ENCODE data around the gene ZNF850.
"Not testable (repeated sequence)": the region's sequence is repeated elsewhere in the genome, so short reads cannot be mapped to it uniquely, and the experiment has no call there.

ZNF850 gene

GRCh38 chr19:36772311-36773222 lies at the start of gene ZNF850:
TSS of gene ZNF850 (minus strand) at chr19:36772807. CDS start at chr19:36762606, 10,201 bp downstream.
- peak; percentile 90 to 97 for DNase-seq

GRCh38 chr19:36821758-36822157 lies 49.2 kb upstream of the ZNF850 start:
- no peak for DNase-seq

DNA sequence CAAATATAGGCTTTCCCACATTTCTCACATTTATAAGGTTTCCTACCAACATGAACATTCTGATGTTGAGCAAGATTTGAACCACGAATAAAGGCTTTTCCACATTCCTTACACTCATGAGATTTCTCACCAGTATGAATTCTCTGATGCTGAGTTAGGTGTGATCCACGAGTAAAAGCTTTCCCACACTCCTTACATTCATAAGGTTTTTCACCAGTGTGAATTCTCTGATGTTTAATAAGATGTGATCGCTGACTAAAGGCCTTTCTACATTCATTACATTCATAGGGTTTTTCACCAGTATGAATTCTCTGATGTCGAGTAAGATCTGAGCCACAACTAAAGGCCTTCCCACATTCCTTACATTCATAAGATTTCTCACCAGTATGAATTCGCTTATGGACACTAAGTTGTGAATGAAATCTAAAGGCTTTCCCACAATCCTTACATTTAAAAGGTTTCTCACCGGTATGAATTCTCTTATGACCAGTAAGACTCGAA lies 46.6 kb upstream of the ZNF850 start:
- DNase-seq: no peak

- no peak for DNase-seq
Observed at GRCh38 chr19:36807029-36807428, 34.4 kb upstream of the ZNF850 start.

- no peak for DNase-seq
Observed at GRCh38 chr19:36805364-36805763, 32.8 kb upstream of the ZNF850 start.

DNA sequence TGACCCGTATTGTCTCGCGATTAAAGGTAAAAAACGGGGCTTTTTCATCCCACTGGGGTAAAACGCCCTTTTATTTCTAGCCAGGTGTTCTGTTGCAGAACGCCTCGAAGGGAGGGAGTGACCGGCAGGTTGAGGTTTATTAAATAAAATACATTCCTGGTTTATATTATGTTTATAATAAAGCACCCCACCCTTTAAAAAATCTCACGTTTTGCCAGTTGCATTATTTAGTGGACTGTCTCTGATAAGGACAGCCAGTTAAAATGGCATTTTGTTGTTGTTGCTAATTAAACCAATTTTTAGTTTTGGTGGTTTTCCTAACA lies 25.1 kb upstream of the ZNF850 start:
- DNase-seq: no peak

GRCh38 chr19:36796714-36796992 lies 24.0 kb upstream of the ZNF850 start:
- DNase-seq: no peak

DNA sequence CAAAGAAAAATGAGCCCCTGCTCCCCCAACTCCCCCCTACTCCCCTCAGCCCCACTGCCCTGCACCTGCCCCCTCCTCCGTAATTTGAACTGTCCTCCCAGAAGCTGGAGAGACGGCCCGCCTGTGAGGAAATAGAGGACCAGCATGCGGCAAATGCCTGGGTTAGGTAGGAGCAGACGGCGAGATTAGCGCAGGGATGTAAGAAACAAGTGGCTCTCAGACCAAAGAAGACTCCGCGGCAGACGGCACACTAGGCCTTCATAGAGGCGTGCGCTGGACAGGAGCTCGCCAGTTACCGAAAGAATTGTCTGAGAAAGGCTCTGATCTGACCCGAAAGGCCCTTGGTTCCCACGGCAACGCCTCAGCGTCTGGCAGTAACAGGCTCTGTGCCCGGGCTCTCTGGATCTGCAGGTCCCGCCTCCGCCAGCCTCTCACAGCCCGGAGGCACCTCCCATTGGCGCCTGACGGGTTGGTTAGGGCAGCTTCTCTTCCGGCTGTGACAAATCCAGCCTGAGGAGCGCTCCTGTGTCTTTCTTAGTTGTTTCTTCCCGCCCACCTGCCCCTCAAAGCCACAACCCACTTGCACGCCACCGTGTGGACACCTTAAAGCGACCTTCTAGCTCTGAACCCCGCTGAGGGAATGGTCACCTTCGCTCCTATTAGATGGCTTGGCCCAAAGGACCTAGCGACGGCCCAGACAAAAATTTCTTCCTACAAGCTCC lies 19.0 kb upstream of the ZNF850 start:
- DNase-seq: peak in 1 of 2 donors; percentile 21

GRCh38 chr19:36775768-36776167 lies 3.2 kb upstream of the ZNF850 start:
- no peak for DNase-seq

DNA sequence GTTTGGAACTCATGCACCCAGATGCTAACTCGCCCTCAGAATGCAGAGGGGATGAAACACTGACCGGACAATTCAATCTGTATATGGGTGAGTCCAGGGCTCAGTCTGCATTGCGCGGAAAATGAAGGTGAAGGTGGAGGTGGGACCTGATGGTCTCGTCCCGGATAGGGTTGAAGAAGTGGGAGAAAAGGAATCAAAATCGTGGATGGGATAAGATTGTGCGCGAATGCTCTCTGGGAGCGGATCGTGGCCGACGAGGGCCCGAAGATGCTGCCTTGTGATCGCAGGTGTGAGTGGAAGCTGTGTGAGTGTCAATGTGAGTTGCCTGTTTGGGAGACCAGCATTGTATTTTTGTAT lies 594 bp upstream of the ZNF850 start:
- DNase-seq: no peak

DNA sequence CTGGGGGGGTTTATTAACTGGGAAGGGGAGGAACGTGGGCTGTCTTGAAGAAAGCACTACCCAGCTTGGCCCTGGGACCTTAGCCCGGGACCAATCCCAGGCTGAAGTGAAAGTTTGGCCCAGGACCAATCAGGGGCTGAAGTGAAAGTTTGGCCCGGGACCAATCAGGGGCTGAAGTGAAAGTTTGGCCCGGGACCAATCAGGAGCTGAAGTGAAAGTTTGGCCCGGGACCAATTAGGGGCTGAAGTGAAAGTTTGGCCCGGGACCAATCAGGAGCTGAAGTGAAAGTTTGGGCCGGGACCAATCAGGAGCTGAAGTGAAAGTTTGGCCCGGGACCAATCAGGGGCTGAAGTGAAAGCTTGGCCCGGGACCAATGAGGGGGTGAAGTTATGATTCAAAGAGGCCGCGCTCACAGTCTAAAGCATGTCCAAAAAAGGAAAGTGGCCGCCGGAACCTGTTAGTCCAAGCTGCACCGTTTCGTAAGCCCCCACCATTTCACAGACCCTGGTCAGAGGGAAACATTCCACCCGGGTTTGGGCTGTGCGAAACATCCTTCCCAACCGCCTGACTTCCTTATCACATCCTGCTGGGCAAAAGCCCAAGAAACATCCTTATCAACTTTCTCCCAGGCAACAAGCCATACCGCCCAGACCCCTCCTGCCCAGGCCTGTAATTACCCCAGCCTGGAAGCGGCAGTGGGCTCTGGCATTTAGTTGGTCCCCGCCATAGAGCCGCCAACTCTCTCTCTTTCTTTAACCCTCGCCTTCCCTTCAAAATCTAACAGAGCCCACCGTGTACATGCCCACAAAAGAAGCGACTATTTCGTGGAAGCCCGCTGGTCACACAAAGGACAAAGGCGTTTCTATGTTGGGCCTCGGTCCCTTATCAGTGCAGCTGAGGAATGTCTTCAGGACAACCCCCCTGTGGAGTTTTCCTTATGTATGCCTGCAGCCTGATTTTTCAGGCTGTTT lies 1.1 kb downstream of the ZNF850 start:
- no peak for DNase-seq

GRCh38 chr19:36750066-36750691 lies 22.4 kb downstream of the ZNF850 start:
- no peak for DNase-seq

DNA sequence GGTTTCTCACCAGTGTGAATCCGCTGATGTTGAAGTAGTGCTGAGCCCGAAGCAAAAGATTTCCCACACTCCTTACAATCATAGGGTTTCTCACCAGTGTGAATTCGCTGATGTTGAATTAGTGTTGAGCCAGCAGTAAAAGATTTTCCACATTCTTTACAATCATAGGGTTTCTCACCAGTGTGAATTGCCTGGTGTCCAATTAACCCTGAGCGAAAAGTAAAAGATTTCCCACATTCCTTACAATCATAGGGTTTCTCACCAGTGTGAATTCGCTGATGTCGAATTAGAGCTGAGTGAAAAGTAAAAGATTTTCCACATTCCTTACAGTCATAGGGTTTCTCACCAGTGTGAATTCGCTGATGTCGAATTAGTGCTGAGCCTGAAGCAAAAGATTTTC lies 23.0 kb downstream of the ZNF850 start:
- DNase-seq: not testable (repeated sequence)

GRCh38 chr19:36748431-36749275 lies 24.0 kb downstream of the ZNF850 start:
- no peak for DNase-seq

GRCh38 chr19:36747750-36748149 lies 24.9 kb downstream of the ZNF850 start:
- no peak for DNase-seq

DNA sequence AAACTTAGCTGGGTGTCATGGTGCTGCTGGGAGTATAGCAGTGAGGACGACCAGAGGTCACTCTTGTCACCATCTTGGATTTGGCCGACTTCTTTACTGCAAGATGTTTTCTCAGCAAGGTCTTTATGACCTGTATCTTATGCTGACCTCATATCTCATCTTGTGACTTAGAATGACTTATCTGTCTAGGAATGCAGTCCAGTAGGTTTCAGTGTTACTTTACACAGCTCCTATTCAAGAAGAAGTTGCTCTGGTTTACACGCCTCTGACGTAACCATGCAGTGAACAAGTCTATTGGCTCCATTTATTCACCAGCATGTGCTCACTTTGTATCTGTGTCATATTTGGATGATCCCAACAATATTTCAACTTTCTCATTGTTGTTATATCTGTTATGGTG lies 26.7 kb downstream of the ZNF850 start:
- DNase-seq: no peak

GRCh38 chr19:36736166-36736565 lies 36.4 kb downstream of the ZNF850 start:
- not testable (repeated sequence) for DNase-seq

GRCh38 chr19:36719687-36720556 lies 52.7 kb downstream of the ZNF850 start:
- DNase-seq: no peak

GRCh38 chr19:36709423-36709822 lies 63.2 kb downstream of the ZNF850 start:
- DNase-seq: no peak

DNA sequence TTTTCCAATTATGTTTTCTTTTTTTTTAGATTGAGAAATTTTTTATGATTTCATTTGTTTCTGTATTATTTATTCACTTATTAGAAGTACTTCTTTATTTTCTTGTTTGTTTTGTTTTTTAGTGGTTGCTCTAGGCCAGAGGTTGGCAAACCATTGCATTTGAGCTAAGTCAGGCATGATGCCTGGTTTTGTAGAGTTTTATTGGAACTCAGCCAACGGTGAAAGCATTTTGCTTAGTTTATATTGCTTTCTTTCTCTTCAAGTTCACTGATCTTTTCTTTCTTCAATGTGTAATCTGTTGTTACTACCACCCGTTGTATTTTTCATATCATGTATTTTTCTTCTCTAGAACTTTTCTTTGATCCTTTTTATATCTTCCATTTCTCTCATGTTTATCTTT lies 65.5 kb downstream of the ZNF850 start:
- no peak for DNase-seq

DNA sequence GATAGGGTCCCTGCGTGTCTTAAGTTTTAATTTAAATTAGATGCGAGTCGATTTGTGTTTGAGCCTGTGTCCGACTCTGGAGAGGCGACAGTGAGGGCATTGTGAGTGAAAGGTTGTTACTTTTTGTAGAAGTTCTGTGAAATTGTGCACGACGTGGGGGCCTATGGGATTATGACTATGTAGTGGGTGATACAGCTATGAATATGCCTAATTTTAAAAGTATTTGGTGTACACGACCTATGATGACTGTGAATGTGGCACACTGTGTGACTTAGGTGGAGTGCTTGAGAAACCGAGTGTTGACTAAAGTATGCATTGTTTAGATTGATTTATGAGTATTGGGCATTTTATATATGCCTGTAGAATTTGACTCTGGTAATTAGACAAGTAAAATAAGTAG lies 84.5 kb downstream of the ZNF850 start:
- no peak for DNase-seq

Data from hippocampal formation (tissue), 2 donors.